ENCODE results near the gene MAPK10. TPM values are rescaled to one million over a fixed set of nuclear protein-coding genes. Genes with fewer than 3 reads are reported as not detected.

Gene MAPK10
- total and polyA plus RNA-seq, 2 experiments from 2014 or later = 5.9 to 14.8 TPM

DNA sequence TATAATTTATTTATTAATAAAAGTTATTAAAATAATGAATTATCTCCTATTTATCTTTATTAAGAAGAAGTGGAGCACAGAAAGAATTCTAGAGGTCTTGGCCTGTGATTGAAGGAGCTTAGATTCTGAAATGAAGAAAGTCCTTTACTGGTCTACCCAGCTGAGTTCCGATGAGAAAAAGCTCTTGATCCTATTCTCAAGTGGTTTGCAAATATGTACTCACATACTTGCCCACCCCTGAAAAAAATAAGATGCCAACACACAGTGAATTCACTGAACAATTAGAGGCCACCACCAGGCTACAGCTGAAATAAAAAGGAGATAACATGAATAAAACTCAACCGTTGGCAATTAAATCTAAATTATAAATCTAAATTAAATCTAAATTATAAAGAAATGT lies 253.4 kb downstream of the MAPK10 start:
- no peaks in the 10 kb centered on the region for H3K9me2 ChIP-seq (replicated peaks; ENCODE audit: insufficient read depth)
- no peaks in the 10 kb centered on the region for H3K4me1 ChIP-seq (ENCODE audit: insufficient read depth)
- H3K4me3 ChIP-seq = no peak overlapping the region
- no peak overlapping the region for H3K4me2 ChIP-seq
- H4K20me1 ChIP-seq (ENCODE audit: insufficient read depth, poor library complexity, severe bottlenecking) = no peaks in the 10 kb centered on the region
- no peak overlapping the region for H2AFZ ChIP-seq
- DNase-seq (ENCODE audit: low spot score) = no peak
- no peaks in the 10 kb centered on the region for H3K36me3 ChIP-seq (replicated peaks; ENCODE audit: insufficient read depth, low read depth)
- TF ChIP-seq EZH2 (IDR thresholded peaks at IDR 0.05; ENCODE audit: borderline replicate concordance) (no peak), EZH2phosphoT487 (IDR thresholded peaks at IDR 0.05; ENCODE audit: low read depth, severe bottlenecking, unreplicated experiment) (no peak)
- TF ChIP-seq, protein P1, sequence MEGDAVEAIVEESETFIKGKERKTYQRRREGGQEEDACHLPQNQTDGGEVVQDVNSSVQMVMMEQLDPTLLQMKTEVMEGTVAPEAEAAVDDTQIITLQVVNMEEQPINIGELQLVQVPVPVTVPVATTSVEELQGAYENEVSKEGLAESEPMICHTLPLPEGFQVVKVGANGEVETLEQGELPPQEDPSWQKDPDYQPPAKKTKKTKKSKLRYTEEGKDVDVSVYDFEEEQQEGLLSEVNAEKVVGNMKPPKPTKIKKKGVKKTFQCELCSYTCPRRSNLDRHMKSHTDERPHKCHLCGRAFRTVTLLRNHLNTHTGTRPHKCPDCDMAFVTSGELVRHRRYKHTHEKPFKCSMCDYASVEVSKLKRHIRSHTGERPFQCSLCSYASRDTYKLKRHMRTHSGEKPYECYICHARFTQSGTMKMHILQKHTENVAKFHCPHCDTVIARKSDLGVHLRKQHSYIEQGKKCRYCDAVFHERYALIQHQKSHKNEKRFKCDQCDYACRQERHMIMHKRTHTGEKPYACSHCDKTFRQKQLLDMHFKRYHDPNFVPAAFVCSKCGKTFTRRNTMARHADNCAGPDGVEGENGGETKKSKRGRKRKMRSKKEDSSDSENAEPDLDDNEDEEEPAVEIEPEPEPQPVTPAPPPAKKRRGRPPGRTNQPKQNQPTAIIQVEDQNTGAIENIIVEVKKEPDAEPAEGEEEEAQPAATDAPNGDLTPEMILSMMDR (IDR thresholded peaks at IDR 0.05; ENCODE audit: poor library complexity) = no peak
- H3K27ac ChIP-seq = no peak overlapping the region
- no peaks in the 10 kb centered on the region for H3K27me3 ChIP-seq
- 94% methylated on average over 2 of the region's 2 CpGs for WGBS (ENCODE audit: low lambda C conversion rate, missing lambda C conversion rate)
- no peaks in the 10 kb centered on the region for H3K9me3 ChIP-seq (ENCODE audit: low read depth)
- no peaks in the 10 kb centered on the region for H3K79me2 ChIP-seq

DNA sequence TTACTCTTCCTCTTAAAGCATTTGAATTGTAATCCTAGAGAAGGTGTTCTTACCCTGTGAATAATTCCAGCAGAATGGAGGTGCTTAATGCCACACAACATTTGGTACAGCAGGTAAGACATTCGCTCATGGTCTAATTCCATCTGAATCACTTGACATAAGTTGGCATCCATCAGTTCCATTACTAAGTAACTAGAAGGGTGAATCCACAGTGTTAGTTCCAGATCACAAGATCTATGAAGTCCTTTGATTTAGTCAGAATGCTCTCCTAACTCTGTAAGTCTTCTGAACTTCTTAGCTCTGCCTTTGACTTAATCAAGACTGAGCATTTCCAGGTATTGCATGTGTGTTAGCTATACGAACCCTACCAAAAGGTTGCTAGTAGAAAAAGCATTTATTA lies 258.0 kb downstream of the MAPK10 start:
- no peaks in the 10 kb centered on the region for H3K4me1 ChIP-seq (ENCODE audit: insufficient read depth)
- H3K9me3 ChIP-seq (ENCODE audit: low read depth) = no peaks in the 10 kb centered on the region
- WGBS (ENCODE audit: low lambda C conversion rate, missing lambda C conversion rate) = 94% methylated on average over 2 of the region's 2 CpGs

DNA sequence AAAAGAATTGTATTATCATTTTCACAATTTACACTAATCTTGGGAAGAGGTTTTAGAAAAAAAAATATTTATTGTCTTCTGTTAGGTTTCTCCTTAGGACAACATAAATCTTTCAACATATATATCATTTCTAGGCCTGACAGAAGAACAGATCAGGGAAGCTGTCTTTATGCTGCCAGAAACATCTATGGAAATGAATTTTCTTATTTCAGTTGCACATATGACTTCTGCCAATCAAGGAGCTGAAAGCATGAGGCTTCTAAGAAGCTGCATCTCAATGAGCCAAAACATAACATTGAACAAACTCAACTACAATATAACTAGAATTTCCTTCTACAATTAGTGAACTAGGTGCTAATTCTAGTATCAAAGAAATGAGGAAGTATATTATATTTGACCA lies 258.4 kb downstream of the MAPK10 start:
- no peak overlapping the region for H3K4me3 ChIP-seq
- no peaks in the 10 kb centered on the region for H4K20me1 ChIP-seq (ENCODE audit: insufficient read depth, poor library complexity, severe bottlenecking)
- no peaks in the 10 kb centered on the region for H3K9me2 ChIP-seq (replicated peaks; ENCODE audit: insufficient read depth)
- H3K27me3 ChIP-seq = no peaks in the 10 kb centered on the region
- no peak for DNase-seq (ENCODE audit: low spot score)
- no peaks in the 10 kb centered on the region for H3K79me2 ChIP-seq
- H3K27ac ChIP-seq = no peak overlapping the region
- no peaks in the 10 kb centered on the region for H3K9me3 ChIP-seq (ENCODE audit: low read depth)
- no peak for TF ChIP-seq EZH2 (IDR thresholded peaks at IDR 0.05; ENCODE audit: borderline replicate concordance)
- TF ChIP-seq, protein P1 (IDR thresholded peaks at IDR 0.05; ENCODE audit: poor library complexity) = no peak
- no peak for TF ChIP-seq EZH2phosphoT487 (IDR thresholded peaks at IDR 0.05; ENCODE audit: low read depth, severe bottlenecking, unreplicated experiment)
- no peak overlapping the region for H3K4me2 ChIP-seq
- H3K4me1 ChIP-seq (ENCODE audit: insufficient read depth) = no peaks in the 10 kb centered on the region
- H2AFZ ChIP-seq = no peak overlapping the region
- H3K36me3 ChIP-seq (replicated peaks; ENCODE audit: insufficient read depth, low read depth) = no peaks in the 10 kb centered on the region

More for the DNA sequence above, 258.0 kb downstream of the MAPK10 start:
- Histone ChIP-seq H3K4me3 (no peak overlapping the region), H3K79me2 (no peaks in the 10 kb centered on the region), H2AFZ (no peak overlapping the region), H3K36me3 (replicated peaks; ENCODE audit: insufficient read depth, low read depth) (no peaks in the 10 kb centered on the region), H3K27me3 (no peaks in the 10 kb centered on the region), H3K27ac (no peak overlapping the region), H3K9me2 (replicated peaks; ENCODE audit: insufficient read depth) (no peaks in the 10 kb centered on the region), H4K20me1 (ENCODE audit: insufficient read depth, poor library complexity, severe bottlenecking) (no peaks in the 10 kb centered on the region), H3K4me2 (no peak overlapping the region)
- TF ChIP-seq EZH2 (IDR thresholded peaks at IDR 0.05; ENCODE audit: borderline replicate concordance) = no peak
- TF ChIP-seq EZH2phosphoT487 (IDR thresholded peaks at IDR 0.05; ENCODE audit: low read depth, severe bottlenecking, unreplicated experiment) = no peak
- TF ChIP-seq, protein P1 (IDR thresholded peaks at IDR 0.05; ENCODE audit: poor library complexity) = no peak
- no peak for DNase-seq (ENCODE audit: low spot score)

Measured in hepatocyte (in vitro differentiated cells).